ENCODE measurements around the gene SLC25A26.
A peak's percentile ranks its signal among the peaks of the same experiment; 100 is the strongest.

SLC25A26 gene

DNA sequence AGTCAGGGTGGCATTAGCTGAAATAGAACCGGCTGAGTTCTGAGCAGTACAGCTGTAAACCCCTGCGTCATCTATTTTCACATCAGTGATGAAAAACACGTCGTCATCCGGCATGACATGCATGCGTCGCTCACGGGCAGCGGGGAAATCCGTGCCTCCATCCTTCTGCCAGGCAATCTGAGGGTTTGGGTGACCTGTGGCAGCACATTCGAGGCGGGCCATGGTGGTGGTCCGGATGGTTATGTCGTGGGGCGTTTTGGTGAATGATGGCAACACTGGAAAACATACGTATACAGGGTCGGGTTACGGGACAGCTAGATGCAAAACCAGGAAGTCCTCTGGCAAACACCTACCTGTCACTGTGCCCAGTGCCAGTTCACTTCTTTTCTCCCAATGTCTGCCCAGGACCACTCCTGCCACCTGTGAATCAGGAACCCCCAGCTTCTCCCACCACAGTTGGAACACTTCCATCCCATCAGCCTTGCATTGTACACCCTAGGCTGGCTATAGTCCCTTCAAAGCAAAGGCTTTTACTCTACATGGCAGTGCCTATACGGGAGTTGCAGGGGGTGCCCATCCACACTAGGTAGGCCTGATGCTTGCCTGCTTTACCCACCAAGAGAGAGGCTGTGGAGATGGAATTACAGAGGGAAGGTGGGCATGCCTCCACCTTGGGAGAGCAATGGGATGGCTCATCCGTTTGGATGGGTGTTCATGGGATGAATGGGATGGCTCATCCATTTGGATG is 163.4 kb downstream of the SLC25A26 start:
- no peaks in the 10 kb centered on the region for H3K27me3 ChIP-seq (ENCODE audit: insufficient read depth, low read length)
- no peak overlapping the region for H2BK12ac ChIP-seq (ENCODE audit: low read length)
- no peaks in the 10 kb centered on the region for H3K79me1 ChIP-seq (ENCODE audit: low read length)
- no peak overlapping the region for H3K4me3 ChIP-seq (ENCODE audit: low read depth, low read length)
- no peak overlapping the region for H4K8ac ChIP-seq (ENCODE audit: low read depth, low read length)
- no peak overlapping the region for H2AFZ ChIP-seq (ENCODE audit: insufficient read depth, low read length, poor library complexity)
- peaks cover 15 to 18% of the 10 kb centered on the region in 2 experiments for H3K36me3 ChIP-seq (ENCODE audit: control insufficient read depth in 1 of 2, insufficient read depth in 2 of 2, low read length in 2 of 2)
- H3K23ac ChIP-seq (ENCODE audit: low read length) = no peak overlapping the region
- H3K9me3 ChIP-seq (ENCODE audit: insufficient read depth, low read depth, low read length) = peaks cover 13% of the 10 kb centered on the region
- H3K79me2 ChIP-seq (ENCODE audit: control insufficient read depth, insufficient read depth, low read length, poor library complexity) = no peaks in the 10 kb centered on the region
- no peak overlapping the region for H3K18ac ChIP-seq (ENCODE audit: low read length)
- no peak overlapping the region for H3K4ac ChIP-seq (ENCODE audit: low read depth, low read length)
- no peak overlapping the region for H2BK120ac ChIP-seq (ENCODE audit: insufficient read depth, low read length, poor library complexity)
- H4K91ac ChIP-seq (ENCODE audit: low read depth, low read length) = no peak overlapping the region
- no peak overlapping the region for H4K12ac ChIP-seq (ENCODE audit: low read depth, low read length)
- no peak for DNase-seq
- H2AK5ac ChIP-seq (ENCODE audit: low read length) = no peak overlapping the region
- H3K27ac ChIP-seq (ENCODE audit: low read depth, low read length) = no peak overlapping the region
- no peaks in the 10 kb centered on the region for H3K4me1 ChIP-seq (ENCODE audit: control insufficient read depth in 1 of 2, insufficient read depth in 2 of 2, low read length in 2 of 2)
- H3K4me2 ChIP-seq (ENCODE audit: low read length) = no peak overlapping the region
- no CpG with 5 or more reads among the region's 20 CpGs for WGBS (ENCODE audit: extremely low coverage, insufficient coverage, insufficient read length)
- H3K14ac ChIP-seq (ENCODE audit: low read length) = no peak overlapping the region
- no peak overlapping the region for H2BK5ac ChIP-seq (ENCODE audit: low read depth, low read length, poor library complexity)
- no peak overlapping the region for H3K9ac ChIP-seq (ENCODE audit: low read length)

DNA sequence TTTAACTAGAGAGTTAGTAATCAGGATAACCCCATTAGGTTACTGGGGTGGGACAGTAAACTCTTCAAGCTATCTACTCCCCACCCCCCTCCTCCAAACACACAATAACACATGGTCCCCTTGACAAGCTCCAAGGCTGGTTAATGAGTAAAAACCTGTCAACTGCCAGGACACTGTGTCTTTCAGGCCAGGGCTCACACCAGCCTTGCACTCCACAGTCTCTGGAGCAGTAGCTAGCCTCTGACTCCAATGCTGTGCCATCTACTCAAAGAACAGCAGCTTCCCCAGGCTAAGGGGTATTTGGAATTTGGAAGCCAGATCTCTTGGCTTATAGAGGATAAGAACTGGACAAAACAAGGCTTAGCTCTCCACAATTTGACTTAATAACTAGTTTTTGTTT is 164.3 kb downstream of the SLC25A26 start:
- Histone ChIP-seq H2BK120ac (ENCODE audit: insufficient read depth, low read length, poor library complexity) (no peak overlapping the region), H3K4me2 (ENCODE audit: low read length) (no peak overlapping the region), H3K36me3 (ENCODE audit: control insufficient read depth in 1 of 2, insufficient read depth in 2 of 2, low read length in 2 of 2) (peaks cover 15 to 18% of the 10 kb centered on the region in 2 experiments), H4K8ac (ENCODE audit: low read depth, low read length) (no peak overlapping the region), H2BK12ac (ENCODE audit: low read length) (no peak overlapping the region), H3K23ac (ENCODE audit: low read length) (no peak overlapping the region), H4K91ac (ENCODE audit: low read depth, low read length) (no peak overlapping the region), H3K18ac (ENCODE audit: low read length) (no peak overlapping the region), H3K9me3 (ENCODE audit: insufficient read depth, low read depth, low read length) (peaks cover 13% of the 10 kb centered on the region), H3K79me1 (ENCODE audit: low read length) (no peaks in the 10 kb centered on the region), H3K4me3 (ENCODE audit: low read depth, low read length) (no peak overlapping the region), H3K4me1 (ENCODE audit: control insufficient read depth in 1 of 2, insufficient read depth in 2 of 2, low read length in 2 of 2) (no peaks in the 10 kb centered on the region), H4K12ac (ENCODE audit: low read depth, low read length) (no peak overlapping the region), H3K27me3 (ENCODE audit: insufficient read depth, low read length) (no peaks in the 10 kb centered on the region), H3K9ac (ENCODE audit: low read length) (no peak overlapping the region), H2AK5ac (ENCODE audit: low read length) (no peak overlapping the region), H2AFZ (ENCODE audit: insufficient read depth, low read length, poor library complexity) (no peak overlapping the region), H3K27ac (ENCODE audit: low read depth, low read length) (no peak overlapping the region), H2BK5ac (ENCODE audit: low read depth, low read length, poor library complexity) (no peak overlapping the region), H3K14ac (ENCODE audit: low read length) (no peak overlapping the region), H3K4ac (ENCODE audit: low read depth, low read length) (no peak overlapping the region), H3K79me2 (ENCODE audit: control insufficient read depth, insufficient read depth, low read length, poor library complexity) (no peaks in the 10 kb centered on the region)
- no peak for DNase-seq

DNA sequence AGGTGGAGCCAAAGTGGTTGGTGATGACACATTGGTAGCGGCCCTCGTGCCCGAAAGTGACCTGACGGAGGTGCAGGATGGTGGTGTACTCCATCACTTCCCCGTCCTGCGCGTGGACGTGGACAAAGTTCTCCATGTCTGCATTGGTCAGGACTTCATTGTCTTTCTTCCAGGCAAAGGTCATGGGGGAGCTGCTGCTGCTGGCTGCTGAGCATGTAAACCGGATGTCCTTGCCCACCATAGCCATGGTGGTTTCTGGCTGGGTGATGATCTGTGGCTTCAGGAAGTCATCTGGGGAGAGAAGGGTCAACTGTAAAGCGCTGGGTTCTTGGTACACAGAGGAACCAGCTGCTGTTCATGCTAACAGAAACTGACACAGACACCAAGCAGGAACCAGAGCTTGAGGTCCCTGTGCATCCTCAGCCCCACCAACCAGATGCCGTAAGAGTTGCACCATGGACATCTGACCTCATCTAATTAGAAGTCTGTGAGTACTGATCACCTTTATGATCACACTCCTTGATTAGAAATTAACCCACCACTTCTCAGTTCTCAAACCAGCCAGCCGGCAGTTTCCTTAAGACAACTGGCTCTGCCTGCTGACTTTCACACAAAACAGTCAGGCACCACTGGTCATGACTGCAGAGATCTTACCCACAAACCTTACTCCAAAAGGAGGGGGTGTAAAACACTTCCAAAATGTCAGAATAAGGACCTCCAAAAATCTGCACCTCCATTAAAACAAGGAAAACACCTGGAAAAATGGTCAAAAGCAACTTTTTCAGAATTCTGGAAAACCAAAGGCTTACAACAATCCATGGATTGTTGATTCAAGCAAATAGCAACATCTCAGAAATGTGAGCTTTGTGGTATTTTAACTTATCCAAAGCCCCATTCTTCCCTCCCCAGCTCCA is 165.5 kb downstream of the SLC25A26 start:
- Histone ChIP-seq H3K4ac (ENCODE audit: low read depth, low read length) (no peak overlapping the region), H2BK120ac (ENCODE audit: insufficient read depth, low read length, poor library complexity) (no peak overlapping the region), H3K9me3 (ENCODE audit: insufficient read depth, low read depth, low read length) (peaks cover 10% of the 10 kb centered on the region), H4K91ac (ENCODE audit: low read depth, low read length) (no peak overlapping the region), H3K27me3 (ENCODE audit: insufficient read depth, low read length) (no peaks in the 10 kb centered on the region), H2BK5ac (ENCODE audit: low read depth, low read length, poor library complexity) (no peak overlapping the region), H3K14ac (ENCODE audit: low read length) (no peak overlapping the region), H3K4me1 (ENCODE audit: control insufficient read depth in 1 of 2, insufficient read depth in 2 of 2, low read length in 2 of 2) (no peaks in the 10 kb centered on the region), H3K9ac (ENCODE audit: low read length) (peak overlapping the region; percentile 4), H3K79me1 (ENCODE audit: low read length) (no peaks in the 10 kb centered on the region), H3K18ac (ENCODE audit: low read length) (no peak overlapping the region), H3K79me2 (ENCODE audit: control insufficient read depth, insufficient read depth, low read length, poor library complexity) (no peaks in the 10 kb centered on the region), H4K8ac (ENCODE audit: low read depth, low read length) (no peak overlapping the region), H3K23ac (ENCODE audit: low read length) (no peak overlapping the region), H2AK5ac (ENCODE audit: low read length) (no peak overlapping the region), H2BK12ac (ENCODE audit: low read length) (no peak overlapping the region), H3K36me3 (ENCODE audit: control insufficient read depth in 1 of 2, insufficient read depth in 2 of 2, low read length in 2 of 2) (peaks cover 9 to 12% of the 10 kb centered on the region in 2 experiments), H3K4me3 (ENCODE audit: low read depth, low read length) (peak overlapping the region; percentile 5), H3K27ac (ENCODE audit: low read depth, low read length) (no peak overlapping the region), H4K12ac (ENCODE audit: low read depth, low read length) (no peak overlapping the region), H3K4me2 (ENCODE audit: low read length) (no peak overlapping the region), H2AFZ (ENCODE audit: insufficient read depth, low read length, poor library complexity) (no peak overlapping the region)
- no CpG with 5 or more reads among the region's 12 CpGs for WGBS (ENCODE audit: extremely low coverage, insufficient coverage, insufficient read length)
- no peak for DNase-seq

DNA sequence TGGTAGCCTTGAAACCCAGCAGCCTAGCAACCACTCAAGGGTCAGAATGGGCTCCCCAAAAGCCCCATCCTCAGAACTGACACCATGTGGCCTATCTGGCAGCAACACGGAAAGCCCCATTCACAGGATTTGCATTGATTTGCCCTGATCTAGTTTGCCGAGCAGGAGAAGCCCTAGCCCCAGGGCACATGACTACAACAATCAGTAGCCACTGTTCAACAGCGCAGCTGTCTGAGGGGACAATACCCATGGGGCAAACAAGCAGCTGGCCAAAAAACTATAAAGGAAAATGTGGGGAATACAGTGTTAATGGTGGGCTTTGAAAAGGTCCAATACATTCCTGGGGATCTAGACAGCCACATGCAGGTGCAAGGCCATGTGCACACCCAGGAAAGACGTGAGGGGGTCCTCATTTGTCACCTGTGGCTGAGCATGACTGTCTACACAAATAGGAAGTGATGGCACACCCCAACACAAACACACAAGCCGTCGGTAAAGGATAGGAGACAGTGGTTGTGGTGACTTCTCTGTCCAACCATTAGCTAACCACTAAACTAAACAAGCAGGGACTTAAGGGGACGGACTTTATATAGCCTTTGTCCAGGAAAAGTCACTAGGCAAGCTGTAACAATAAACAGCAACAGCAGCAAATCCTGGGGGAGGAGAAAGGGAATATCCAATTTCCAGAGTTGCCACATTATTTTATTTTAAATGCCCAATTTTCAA is 166.3 kb downstream of the SLC25A26 start:
- Histone ChIP-seq H2BK5ac (ENCODE audit: low read depth, low read length, poor library complexity) (no peak overlapping the region), H3K9ac (ENCODE audit: low read length) (no peak overlapping the region), H2AFZ (ENCODE audit: insufficient read depth, low read length, poor library complexity) (no peak overlapping the region), H3K14ac (ENCODE audit: low read length) (no peak overlapping the region), H3K9me3 (ENCODE audit: insufficient read depth, low read depth, low read length) (peaks cover 10% of the 10 kb centered on the region), H4K12ac (ENCODE audit: low read depth, low read length) (no peak overlapping the region), H3K27me3 (ENCODE audit: insufficient read depth, low read length) (no peaks in the 10 kb centered on the region), H3K27ac (ENCODE audit: low read depth, low read length) (no peak overlapping the region), H3K36me3 (ENCODE audit: control insufficient read depth in 1 of 2, insufficient read depth in 2 of 2, low read length in 2 of 2) (peaks cover 7 to 8% of the 10 kb centered on the region in 2 experiments), H3K79me2 (ENCODE audit: control insufficient read depth, insufficient read depth, low read length, poor library complexity) (no peaks in the 10 kb centered on the region), H3K18ac (ENCODE audit: low read length) (no peak overlapping the region), H2AK5ac (ENCODE audit: low read length) (no peak overlapping the region), H3K4me1 (ENCODE audit: control insufficient read depth in 1 of 2, insufficient read depth in 2 of 2, low read length in 2 of 2) (no peaks in the 10 kb centered on the region), H3K4me3 (ENCODE audit: low read depth, low read length) (no peak overlapping the region), H3K4ac (ENCODE audit: low read depth, low read length) (no peak overlapping the region), H4K91ac (ENCODE audit: low read depth, low read length) (no peak overlapping the region), H3K4me2 (ENCODE audit: low read length) (no peak overlapping the region), H3K79me1 (ENCODE audit: low read length) (no peaks in the 10 kb centered on the region), H2BK120ac (ENCODE audit: insufficient read depth, low read length, poor library complexity) (no peak overlapping the region), H2BK12ac (ENCODE audit: low read length) (no peak overlapping the region), H3K23ac (ENCODE audit: low read length) (no peak overlapping the region), H4K8ac (ENCODE audit: low read depth, low read length) (no peak overlapping the region)
- WGBS (ENCODE audit: extremely low coverage, insufficient coverage, insufficient read length) = no CpG with 5 or more reads among the region's 7 CpGs
- peak; percentile 68 to 69 for DNase-seq

All from trophoblast cell (in vitro differentiated cells and primary cell).